ENCODE measurements around the gene FXYD6.

The FXYD6 gene

GRCh38 chr11:117796456-117796871 lies 80.0 kb downstream of the FXYD6 start:
- H3K27ac ChIP-seq (ENCODE audit: low read length): no peak overlapping the region
- no peak overlapping the region for H3K9ac ChIP-seq (ENCODE audit: low read length)
- no peaks in the 10 kb centered on the region for H3K36me3 ChIP-seq (replicated peaks; ENCODE audit: low read depth, low read length)
- TF ChIP-seq EZH2phosphoT487 (IDR thresholded peaks at IDR 0.05; ENCODE audit: low read depth): no peak
- TF ChIP-seq CTCF (IDR thresholded peaks at IDR 0.05; ENCODE audit: low read depth, low read length): no peak
- H3K79me2 ChIP-seq (ENCODE audit: low read length): no peaks in the 10 kb centered on the region
- peaks cover under 1% of the 10 kb centered on the region; the same call in 1 of the 2 replicates for H3K27me3 ChIP-seq (ENCODE audit: low read depth, low read length)
- no peak overlapping the region for H2AFZ ChIP-seq (ENCODE audit: low read depth, low read length)
- H3K4me1 ChIP-seq (ENCODE audit: low read length): no peaks in the 10 kb centered on the region
- H3K9me3 ChIP-seq (ENCODE audit: insufficient read depth, low read length): no peaks in the 10 kb centered on the region
- H3K4me3 ChIP-seq (ENCODE audit: low read length): no peak overlapping the region
- H4K20me1 ChIP-seq (ENCODE audit: insufficient read depth, low read length): no peaks in the 10 kb centered on the region
- H3K4me2 ChIP-seq (ENCODE audit: low read length): no peak overlapping the region

GRCh38 chr11:117795638-117796455 lies 80.6 kb downstream of the FXYD6 start:
- Histone ChIP-seq H3K79me2 (ENCODE audit: low read length) (no peaks in the 10 kb centered on the region), H3K36me3 (replicated peaks; ENCODE audit: low read depth, low read length) (no peaks in the 10 kb centered on the region), H3K4me3 (ENCODE audit: low read length) (no peak overlapping the region), H3K9me3 (ENCODE audit: insufficient read depth, low read length) (no peaks in the 10 kb centered on the region), H4K20me1 (ENCODE audit: insufficient read depth, low read length) (no peaks in the 10 kb centered on the region), H3K4me2 (ENCODE audit: low read length) (no peak overlapping the region), H3K27ac (ENCODE audit: low read length) (no peak overlapping the region), H3K9ac (ENCODE audit: low read length) (no peak overlapping the region), H3K4me1 (ENCODE audit: low read length) (no peaks in the 10 kb centered on the region), H3K27me3 (ENCODE audit: low read depth, low read length) (peaks cover 7% of the 10 kb centered on the region), H2AFZ (ENCODE audit: low read depth, low read length) (no peak overlapping the region)
- TF ChIP-seq EZH2phosphoT487 (IDR thresholded peaks at IDR 0.05; ENCODE audit: low read depth) (no peak), CTCF (IDR thresholded peaks at IDR 0.05; ENCODE audit: low read depth, low read length) (no peak)

GRCh38 chr11:117794772-117795629 lies 81.5 kb downstream of the FXYD6 start:
- Histone ChIP-seq H3K9ac (ENCODE audit: low read length) (no peak overlapping the region), H3K4me3 (ENCODE audit: low read length) (no peak overlapping the region), H3K4me1 (ENCODE audit: low read length) (no peaks in the 10 kb centered on the region), H2AFZ (ENCODE audit: low read depth, low read length) (no peak overlapping the region), H3K27me3 (ENCODE audit: low read depth, low read length) (peaks cover 15% of the 10 kb centered on the region), H4K20me1 (ENCODE audit: insufficient read depth, low read length) (no peaks in the 10 kb centered on the region), H3K79me2 (ENCODE audit: low read length) (no peaks in the 10 kb centered on the region), H3K9me3 (ENCODE audit: insufficient read depth, low read length) (no peaks in the 10 kb centered on the region), H3K27ac (ENCODE audit: low read length) (no peak overlapping the region), H3K36me3 (replicated peaks; ENCODE audit: low read depth, low read length) (no peaks in the 10 kb centered on the region), H3K4me2 (ENCODE audit: low read length) (no peak overlapping the region)
- TF ChIP-seq CTCF (IDR thresholded peaks at IDR 0.05; ENCODE audit: low read depth, low read length): no peak
- TF ChIP-seq EZH2phosphoT487 (IDR thresholded peaks at IDR 0.05; ENCODE audit: low read depth): no peak

- Histone ChIP-seq H3K4me2 (ENCODE audit: low read length) (no peak overlapping the region), H3K9me3 (ENCODE audit: insufficient read depth, low read length) (no peaks in the 10 kb centered on the region), H4K20me1 (ENCODE audit: insufficient read depth, low read length) (no peaks in the 10 kb centered on the region), H3K9ac (ENCODE audit: low read length) (no peak overlapping the region), H3K4me3 (ENCODE audit: low read length) (no peak overlapping the region), H2AFZ (ENCODE audit: low read depth, low read length) (no peak overlapping the region), H3K4me1 (ENCODE audit: low read length) (no peaks in the 10 kb centered on the region), H3K79me2 (ENCODE audit: low read length) (no peaks in the 10 kb centered on the region), H3K36me3 (replicated peaks; ENCODE audit: low read depth, low read length) (no peaks in the 10 kb centered on the region), H3K27me3 (ENCODE audit: low read depth, low read length) (peaks cover 24% of the 10 kb centered on the region), H3K27ac (ENCODE audit: low read length) (no peak overlapping the region)
- TF ChIP-seq CTCF (IDR thresholded peaks at IDR 0.05; ENCODE audit: low read depth, low read length): no peak
- no peak for TF ChIP-seq EZH2phosphoT487 (IDR thresholded peaks at IDR 0.05; ENCODE audit: low read depth)
Observed at GRCh38 chr11:117794135-117794534, 82.3 kb downstream of the FXYD6 start.

Data from OCI-LY3 (cell line).